ENCODE measurements around the gene AHSG. TPM values are rescaled to one million over a fixed set of nuclear protein-coding genes. Genes with fewer than 3 reads are reported as not detected.

The AHSG gene
- total RNA-seq, 4 donors from 2014 or later = not detected

- Histone ChIP-seq H3K27ac (no peak overlapping the region), H3K4me3 (no peak overlapping the region), H3K27me3 (no peaks in the 10 kb centered on the region), H3K4me1 (no peaks in the 10 kb centered on the region), H3K36me3 (no peaks in the 10 kb centered on the region), H3K9me3 (no peaks in the 10 kb centered on the region)
- no peak for TF ChIP-seq CTCF (IDR thresholded peaks at IDR 0.05)
- TF ChIP-seq POLR2A (IDR thresholded peaks at IDR 0.05) = no peak
- no peak for DNase-seq
Measured at GRCh38 chr3:186608624-186609215, 4.1 kb upstream of the AHSG start.

- TF ChIP-seq CTCF (IDR thresholded peaks at IDR 0.05) = peak in 3 of 6 experiments; percentile 54 to 63 (median 62)
- TF ChIP-seq POLR2A (IDR thresholded peaks at IDR 0.05) = no peak
- DNase-seq = peak in 1 of 3 donors; percentile 70
- H3K27ac ChIP-seq = no peak overlapping the region
Measured at GRCh38 chr3:186609247-186609868, 3.5 kb upstream of the AHSG start.

GRCh38 chr3:186612065-186612464 lies 795 bp upstream of the AHSG start:
- H3K27me3 ChIP-seq = no peaks in the 10 kb centered on the region
- TF ChIP-seq POLR2A (IDR thresholded peaks at IDR 0.05) = no peak
- no peak for TF ChIP-seq CTCF (IDR thresholded peaks at IDR 0.05)
- DNase-seq = no peak

More at GRCh38 chr3:186609247-186609868, 3.5 kb upstream of the AHSG start:
- H3K4me3 ChIP-seq = no peak overlapping the region
- no peaks in the 10 kb centered on the region for H3K36me3 ChIP-seq
- no peaks in the 10 kb centered on the region for H3K9me3 ChIP-seq
- no peaks in the 10 kb centered on the region for H3K4me1 ChIP-seq
- H3K27me3 ChIP-seq = no peaks in the 10 kb centered on the region

GRCh38 chr3:186613637-186614265 lies 891 bp downstream of the AHSG start:
- no peaks in the 10 kb centered on the region for H3K4me1 ChIP-seq
- DNase-seq = no peak
- TF ChIP-seq POLR2A (IDR thresholded peaks at IDR 0.05) (no peak), CTCF (IDR thresholded peaks at IDR 0.05) (no peak)
- peak overlapping the region in 1 of 4 donors; percentile 1 for H3K4me3 ChIP-seq
- H3K27me3 ChIP-seq = no peaks in the 10 kb centered on the region
- no peaks in the 10 kb centered on the region for H3K36me3 ChIP-seq
- H3K27ac ChIP-seq = no peak overlapping the region
- H3K9me3 ChIP-seq = no peaks in the 10 kb centered on the region

More at GRCh38 chr3:186612065-186612464, 795 bp upstream of the AHSG start:
- Histone ChIP-seq H3K36me3 (no peaks in the 10 kb centered on the region), H3K4me3 (no peak overlapping the region), H3K27ac (no peak overlapping the region), H3K4me1 (no peaks in the 10 kb centered on the region), H3K9me3 (no peaks in the 10 kb centered on the region)

- Histone ChIP-seq H3K27ac (no peak overlapping the region), H3K4me1 (no peaks in the 10 kb centered on the region), H3K9me3 (no peaks in the 10 kb centered on the region), H3K36me3 (no peaks in the 10 kb centered on the region), H3K27me3 (no peaks in the 10 kb centered on the region), H3K4me3 (peak overlapping the region in 1 of 4 donors; percentile 1)
- TF ChIP-seq CTCF (IDR thresholded peaks at IDR 0.05) = no peak
- no peak for TF ChIP-seq POLR2A (IDR thresholded peaks at IDR 0.05)
- no peak for DNase-seq
Measured at GRCh38 chr3:186614266-186614596, 1.4 kb downstream of the AHSG start.

All from Peyer's patch (tissue), 4 donors.